NCI-H345 treated with DMSO at 0.1 percent for 48 hours (cell line): Measurements from ENCODE around the gene KIF20B.
"Not testable (repeated sequence)": the region's sequence is repeated elsewhere in the genome, so short reads cannot be mapped to it uniquely, and the experiment has no call there.

Experiments used
- DNase-seq: peaks from one replicate; lab custom pipeline; 2025; ENCODE audit not compliant: unreplicated experiment; lab: John Stamatoyannopoulos, UW

The KIF20B gene

DNA sequence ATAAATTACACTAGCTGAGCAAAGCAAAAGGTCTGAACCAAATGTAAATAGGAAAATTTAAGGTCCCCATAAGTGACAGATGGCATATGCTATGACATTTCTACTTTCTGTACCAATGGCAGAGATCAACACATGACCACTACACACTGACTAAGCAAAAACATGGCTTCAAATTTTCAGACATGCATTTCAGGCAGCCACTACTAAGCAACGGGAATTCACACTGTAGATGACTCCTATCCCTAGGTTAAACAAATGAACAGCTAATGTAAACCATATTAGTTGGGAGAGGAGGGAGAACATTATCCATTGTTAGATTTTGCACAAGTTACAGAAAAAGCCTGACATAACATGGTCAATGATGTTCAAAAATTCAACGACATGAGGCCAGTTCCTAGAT lies 11.4 kb upstream of the KIF20B start:
- no peak for DNase-seq

DNA sequence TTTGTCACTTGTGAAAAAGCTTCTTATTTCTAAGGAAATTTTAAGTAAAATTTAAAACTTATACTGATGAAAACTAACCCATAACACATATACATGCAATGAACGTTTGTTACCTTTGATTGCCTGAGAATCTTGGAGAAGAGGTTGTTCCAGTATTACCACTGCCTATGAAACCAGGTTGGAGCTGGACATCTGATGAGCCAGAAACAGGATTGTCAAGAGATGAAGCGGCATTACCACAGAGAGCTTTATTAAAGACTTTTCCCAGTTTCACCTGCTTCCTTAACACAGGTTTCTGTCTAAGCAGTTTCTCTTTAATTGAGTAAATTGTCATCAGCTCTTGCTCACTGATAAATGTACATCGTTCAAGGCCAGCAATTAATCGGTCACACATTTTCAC lies 9.0 kb upstream of the KIF20B start:
- DNase-seq, result no peak

DNA sequence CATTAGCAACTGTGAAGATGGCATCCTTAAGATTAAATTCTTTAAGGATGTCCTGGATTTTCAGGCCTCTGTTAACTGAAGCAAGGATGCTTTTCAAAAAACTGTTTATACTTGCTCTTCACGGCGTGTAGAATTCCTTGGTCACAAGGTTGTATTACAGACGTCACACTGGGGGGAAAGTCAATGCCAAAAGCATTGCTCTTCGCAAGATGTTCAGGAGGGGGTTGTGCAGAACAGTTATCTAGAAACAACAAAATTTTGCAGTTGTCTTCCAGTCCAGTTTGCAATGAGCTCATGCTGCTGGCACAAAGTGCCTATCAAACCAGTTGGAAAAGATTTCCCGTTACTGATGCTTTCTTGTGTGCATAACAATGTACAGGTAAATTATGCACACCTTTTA lies 8.2 kb upstream of the KIF20B start:
- DNase-seq, result no peak

DNA sequence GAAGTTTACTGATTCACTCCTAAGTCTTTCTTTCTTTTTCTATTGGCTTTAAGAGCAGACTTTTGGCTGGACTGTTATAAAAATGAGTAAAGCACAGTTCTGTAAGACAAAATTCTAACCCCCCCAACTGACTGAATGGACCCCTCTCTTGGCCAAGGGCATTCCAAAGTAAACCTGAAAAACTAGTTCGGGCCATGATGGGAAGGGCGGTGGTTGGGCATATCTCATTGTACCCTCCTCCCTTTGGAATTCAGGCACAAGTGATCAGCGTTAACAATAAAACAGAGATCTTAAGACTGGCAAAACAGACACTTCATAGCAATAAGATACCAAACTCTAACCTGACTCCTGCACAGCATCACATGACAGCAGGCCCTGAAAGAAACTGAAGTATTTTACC lies 6.1 kb upstream of the KIF20B start:
- DNase-seq, result no peak

DNA sequence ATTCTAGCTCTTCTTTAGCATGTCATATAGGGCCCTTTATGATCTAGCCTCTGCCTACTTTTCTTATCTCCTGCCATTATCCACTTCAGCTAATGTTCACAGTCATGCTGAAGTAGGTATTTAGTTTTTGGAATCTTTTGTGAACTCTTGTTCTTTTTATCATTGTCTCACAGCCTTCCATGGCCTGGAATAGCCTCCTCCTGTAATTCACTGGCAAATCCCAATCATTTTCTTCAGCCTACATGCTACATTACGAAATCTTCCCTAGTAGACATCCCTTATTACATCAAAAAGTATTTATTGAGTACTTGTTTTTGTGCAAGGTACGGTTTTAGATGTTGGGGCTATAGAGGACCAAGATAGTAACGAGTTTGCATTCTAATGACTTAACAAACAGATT lies 3.4 kb upstream of the KIF20B start:
- no peak for DNase-seq

DNA sequence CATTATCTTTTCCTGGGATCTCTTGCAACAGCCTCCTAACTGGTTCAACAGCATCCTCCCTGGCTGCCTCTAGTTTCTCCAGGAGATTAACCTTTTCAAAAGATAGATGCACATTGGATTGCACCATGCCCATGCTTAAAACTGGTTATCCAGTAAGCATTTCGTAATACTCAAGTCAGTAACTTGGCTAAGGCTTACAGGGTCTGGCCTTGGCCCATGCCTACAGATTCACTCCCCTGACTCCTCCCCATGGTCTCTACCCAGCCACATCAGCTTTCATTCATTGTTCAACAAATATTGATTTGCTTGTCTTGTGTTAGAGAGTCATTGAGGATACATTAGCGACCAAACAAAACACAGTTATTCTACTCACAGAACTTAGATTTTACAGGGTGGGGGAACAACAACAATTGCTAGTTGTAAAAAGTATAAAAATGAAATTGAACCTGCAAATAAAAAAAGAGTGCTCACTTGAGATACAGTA lies 1.8 kb upstream of the KIF20B start:
- DNase-seq, result no peak

DNA sequence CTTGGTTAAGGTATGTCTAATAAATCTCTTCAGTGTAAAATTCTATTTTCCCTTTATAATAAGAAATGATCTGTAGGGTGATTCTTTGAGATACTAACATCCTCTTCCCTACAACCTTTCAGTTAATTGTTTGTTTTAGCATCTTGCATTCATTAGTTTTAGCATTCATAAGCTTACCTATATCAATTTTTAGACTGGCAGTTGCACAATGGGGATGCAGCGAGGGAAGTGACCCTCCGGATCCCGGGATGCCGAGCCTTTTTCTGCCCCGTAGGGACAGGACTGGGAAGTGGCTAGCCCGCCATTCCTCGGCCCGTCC lies 508 bp upstream of the KIF20B start:
- no peak for DNase-seq

DNA sequence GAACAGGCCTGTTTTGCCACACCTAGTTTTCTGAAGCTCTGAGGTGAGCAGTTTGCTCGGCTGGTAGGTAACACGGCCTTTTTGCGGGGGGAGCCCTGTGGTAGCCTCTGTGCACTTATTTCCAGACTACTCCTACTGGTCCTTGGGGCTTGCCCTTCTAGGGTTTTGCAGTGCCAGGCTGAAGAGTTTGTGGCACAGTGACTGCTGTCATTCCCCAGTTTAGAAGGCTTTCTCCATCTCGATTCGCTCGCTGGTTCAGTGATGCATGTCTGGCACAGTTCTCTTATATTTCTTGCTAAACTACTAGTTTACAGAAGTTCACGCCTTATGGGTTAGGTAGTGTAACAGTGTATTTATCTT lies 711 bp downstream of the KIF20B start:
- DNase-seq, result no peak

DNA sequence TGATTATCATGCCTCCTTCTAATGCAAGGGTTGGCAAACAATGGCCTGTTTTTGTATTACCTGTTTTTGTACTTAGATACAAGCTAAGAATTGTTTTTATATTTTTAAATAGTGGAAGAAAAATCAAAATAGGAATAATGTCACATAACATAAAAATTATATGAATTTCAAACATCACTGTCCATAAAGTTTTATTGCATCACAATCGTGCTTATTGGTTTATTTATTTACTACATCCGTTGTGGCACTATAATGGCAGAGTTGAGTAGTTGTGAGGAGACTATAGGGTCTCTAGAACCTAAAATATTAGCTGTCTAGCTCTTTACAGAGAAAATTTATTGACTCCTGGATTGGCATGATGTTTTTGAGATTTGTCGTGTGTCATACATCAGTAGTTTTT lies 4.1 kb downstream of the KIF20B start:
- DNase-seq, result no peak

DNA sequence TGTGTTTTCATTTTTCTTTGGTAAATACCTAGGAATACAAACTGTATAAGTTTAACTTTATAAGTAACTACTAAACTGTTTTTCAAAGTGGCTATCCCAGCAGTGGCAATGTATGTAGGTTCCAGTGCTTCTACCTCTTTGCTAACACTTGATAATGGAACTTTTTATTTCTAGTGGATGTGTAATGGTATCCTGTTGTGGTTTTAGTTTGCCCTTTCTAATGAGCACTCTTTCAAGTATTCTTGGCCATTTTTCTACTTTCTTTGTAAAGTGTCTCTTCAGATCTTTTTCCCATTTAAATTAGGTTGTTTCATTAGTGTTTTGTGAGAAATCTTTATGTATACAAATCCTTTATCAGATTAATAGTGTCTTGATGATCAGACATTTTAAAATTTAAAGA lies 4.6 kb downstream of the KIF20B start:
- no peak for DNase-seq

DNA sequence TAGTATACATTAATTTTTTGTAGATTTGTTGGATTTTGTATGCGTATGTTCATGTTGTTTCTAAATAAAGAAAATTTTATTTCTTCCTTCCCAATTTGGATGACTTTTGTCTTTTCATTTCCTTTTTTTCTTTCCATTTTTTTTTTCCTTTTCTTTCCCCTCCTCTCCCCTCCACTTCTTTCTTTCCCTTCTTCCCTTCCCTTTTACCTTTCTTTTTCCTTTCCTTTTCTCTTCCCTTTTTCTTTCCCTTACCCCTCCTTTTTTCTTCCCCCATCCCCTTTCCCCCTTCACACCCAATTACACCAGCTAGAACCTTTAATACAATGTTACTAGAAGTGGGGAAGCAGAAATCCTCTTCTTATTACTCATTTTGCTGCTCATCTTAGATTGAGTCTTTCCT lies 6.0 kb downstream of the KIF20B start:
- no peak for DNase-seq

DNA sequence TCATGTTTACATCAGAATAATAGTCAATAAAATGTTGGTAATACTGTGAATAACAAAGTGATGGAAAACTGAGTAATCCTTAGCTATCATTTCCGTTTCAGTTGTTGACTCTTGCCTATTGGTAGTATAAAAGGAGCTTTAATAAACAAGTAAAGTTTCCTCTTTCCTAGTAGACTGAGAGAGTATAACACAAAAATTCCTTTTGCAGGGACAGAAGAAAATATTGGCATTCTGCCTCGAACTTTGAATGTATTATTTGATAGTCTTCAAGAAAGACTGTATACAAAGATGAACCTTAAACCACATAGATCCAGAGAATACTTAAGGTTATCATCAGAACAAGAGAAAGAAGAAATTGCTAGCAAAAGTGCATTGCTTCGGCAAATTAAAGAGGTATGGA lies 9.4 kb downstream of the KIF20B start:
- no peak for DNase-seq

DNA sequence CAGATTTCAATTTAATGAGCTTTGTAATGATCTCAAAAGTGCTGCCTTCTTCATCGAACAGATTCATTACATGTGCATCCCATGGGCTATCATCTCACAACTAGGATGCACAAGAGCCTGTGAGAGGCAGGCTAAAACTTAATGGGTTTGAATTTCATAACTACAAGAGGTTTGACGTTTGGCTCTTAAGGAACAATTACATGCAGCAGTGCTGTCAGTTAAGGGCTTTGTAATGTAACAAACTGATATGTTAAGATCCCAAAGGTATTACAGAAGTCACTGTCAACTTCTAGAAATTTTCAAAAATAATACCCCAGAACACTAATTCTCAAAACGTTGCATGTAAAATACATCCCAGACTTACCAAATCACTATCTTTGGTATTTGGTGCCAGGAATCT lies 33.2 kb downstream of the KIF20B start:
- DNase-seq, result no peak

DNA sequence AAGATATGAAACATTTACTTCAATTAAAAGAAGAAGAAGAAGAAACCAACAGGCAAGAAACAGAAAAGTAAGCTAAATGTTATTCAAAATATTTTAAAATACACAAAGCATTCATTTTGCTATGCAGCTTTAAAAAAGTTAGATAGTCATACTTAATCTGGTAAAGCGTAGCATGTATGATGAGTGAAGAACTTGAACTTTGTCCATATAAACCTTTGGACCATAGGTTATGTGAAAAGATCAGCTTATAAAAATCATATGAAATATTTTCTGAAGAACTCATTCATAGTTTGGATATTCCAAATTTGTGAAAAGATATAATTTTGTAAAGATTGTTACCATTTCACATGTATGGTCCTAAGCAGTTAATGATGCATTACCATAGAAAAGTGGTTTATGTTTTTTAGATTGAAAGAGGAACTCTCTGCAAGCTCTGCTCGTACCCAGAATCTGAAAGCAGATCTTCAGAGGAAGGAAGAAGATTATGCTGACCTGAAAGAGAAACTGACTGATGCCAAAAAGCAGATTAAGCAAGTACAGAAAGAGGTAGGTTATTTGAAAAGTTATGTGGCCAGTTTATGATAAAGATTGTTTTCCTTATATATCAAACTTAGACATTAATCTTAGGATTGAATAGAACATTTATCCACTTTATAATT lies 37.3 kb downstream of the KIF20B start:
- no peak for DNase-seq

DNA sequence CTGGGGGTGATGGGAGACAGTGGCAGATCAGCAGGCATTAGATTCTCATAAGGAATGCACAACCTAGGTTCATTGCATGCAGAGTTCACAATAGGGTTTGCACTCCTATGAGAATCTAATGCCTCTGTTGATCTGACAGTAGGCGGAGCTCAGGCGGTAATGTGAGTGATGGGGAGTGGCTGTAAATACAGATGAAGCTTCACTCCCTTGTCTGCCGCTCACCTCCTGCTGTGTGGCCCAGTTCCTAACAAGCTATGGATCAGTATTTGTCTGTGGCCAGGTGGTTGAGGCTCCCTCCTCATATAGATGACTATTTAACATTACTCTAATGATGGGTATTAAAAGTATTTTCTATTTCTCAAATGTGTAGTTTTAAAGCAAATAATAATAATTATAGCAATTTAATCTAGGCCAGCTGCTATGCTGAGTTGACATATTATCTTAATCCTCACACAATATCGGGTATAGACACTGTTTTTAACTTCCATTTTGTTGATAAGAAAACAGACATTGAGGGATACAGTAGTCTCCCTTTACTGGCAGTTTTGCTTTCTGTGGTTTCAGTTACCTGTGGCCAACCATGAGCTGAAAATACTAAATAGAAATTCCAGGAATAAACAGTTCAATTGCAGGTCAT lies 39.9 kb downstream of the KIF20B start:
- DNase-seq, result no peak

DNA sequence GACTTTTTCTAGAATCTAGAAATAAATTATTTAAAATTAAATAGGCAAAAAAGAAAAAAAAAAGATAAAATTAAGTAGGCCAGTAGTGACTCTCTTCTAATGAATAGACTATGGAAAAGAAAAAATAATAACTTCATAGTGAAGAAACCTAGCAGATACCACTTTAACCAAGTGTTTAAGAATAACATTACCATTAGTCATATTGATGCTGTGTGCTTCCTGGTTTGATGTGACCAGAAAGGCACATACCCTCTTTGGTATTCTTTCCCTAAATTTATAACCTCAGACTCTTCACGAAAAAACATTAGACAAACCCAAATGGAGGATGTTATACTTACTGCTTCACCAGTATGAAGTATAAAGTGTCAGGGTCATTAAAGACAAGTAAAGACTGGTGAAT lies 42.6 kb downstream of the KIF20B start:
- DNase-seq, result no peak

DNA sequence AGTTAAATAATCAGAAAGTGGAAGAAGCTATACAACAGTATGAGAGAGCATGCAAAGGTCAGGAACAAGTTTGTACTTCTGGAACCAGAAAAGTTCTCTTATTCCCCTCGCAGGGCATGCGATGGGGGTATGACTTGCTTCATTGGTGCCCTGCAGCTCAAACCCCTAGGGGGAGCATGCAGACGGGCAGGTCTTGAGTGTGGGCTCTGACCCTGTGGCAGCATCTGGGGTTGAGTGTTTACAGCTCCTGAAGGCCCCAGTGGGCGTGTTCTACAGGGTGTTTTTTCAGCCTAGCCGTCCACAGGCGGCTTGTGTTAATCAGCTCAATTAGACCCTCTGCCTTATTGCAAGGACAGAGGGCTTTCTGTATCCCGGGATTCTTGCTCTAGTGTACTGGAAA lies 44.5 kb downstream of the KIF20B start:
- no peak for DNase-seq

DNA sequence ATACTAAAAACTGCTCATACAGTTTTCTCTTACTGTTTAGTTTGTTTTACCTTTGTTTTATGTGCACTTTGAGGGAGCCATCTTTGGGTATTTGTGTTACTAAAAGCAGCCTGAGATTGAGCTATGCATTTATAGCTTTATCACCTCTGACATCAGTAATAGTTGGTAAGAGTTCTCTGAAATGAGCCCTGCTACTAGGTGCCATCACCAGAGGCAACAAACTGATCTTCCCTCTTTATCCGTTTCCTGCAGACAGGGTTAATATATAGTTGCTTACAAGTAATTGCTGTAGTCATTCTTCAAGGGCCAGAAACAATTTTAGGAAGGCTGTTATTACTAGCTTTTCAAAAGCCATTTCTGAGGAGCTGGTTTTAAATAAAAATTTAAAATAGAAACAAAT lies 49.1 kb downstream of the KIF20B start:
- no peak for DNase-seq

DNA sequence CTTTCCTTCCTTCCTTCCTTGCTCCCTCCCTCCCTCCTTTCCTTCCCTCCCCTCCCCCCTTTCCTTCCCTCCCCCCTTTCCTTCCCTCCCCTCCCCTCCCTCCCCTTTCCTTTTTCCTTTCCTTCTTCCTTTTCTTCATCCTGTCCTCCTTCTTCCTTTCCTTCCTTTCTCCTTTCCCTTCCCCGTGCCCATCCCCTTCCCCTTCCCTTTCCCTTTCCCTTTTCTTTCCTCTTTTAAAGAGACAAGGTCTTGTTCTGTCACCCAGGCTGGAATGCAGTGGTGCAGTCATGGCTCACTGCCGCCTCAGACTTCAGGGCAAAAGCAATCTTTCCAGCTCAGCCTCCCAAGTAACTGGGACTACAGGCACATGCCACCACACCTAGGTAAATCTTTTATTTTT lies 54.0 kb downstream of the KIF20B start:
- no peak for DNase-seq

DNA sequence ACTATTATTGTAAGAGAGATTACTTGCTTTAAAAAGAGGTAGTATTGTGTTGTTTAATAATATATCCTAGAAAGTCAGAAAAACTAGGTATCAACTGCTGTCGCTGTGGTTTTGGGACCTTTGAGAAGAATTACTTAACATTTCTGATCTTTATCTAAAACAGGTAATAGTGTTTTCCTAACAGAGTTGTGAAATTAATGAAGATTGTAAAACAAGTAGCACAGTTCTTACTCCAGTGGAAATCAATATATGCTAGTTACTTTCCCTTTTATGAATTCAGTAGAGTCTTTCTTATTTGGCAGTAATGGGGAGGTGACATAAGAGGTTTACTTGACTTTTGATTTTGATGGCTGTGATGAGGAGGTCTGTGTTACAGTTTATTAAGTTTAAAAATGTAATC lies 58.1 kb downstream of the KIF20B start:
- DNase-seq, result no peak

DNA sequence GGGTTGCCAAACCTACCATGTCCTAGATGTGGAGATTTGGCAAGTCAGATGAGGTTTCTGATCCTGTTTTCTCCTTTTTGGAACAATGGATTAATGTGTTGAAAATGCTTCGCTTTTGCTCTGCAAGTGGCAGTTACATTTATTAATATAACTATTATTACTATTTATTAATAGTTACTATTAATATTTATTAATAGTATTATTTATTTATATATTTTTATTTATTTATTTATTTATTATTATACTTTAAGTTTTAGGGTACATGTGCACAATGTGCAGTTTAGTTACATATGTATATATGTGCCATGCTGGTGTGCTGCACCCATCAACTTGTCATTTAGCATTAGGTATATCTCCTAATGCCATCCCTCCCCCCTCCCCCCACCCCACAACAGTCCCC lies 62.3 kb downstream of the KIF20B start:
- not testable (repeated sequence) for DNase-seq

DNA sequence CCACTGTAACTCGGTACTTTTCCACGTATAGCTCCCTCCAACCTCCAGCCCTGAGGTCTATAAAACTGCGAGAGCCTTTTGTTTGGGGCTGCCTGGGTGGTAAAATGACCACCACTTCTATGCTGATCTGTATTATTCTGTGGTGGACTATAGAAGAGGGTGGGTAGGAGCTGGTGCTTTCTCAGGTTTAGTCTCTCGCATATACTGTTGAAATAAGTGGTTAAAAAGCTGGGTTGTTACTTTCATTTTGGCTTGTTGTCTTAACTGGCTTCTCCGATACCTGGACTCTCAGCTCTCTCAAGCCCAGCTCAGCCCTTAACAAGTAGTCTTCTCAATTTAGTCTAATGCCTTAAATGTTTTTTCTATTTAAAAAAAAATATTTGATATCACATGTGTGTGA lies 70.3 kb downstream of the KIF20B start:
- DNase-seq, result no peak

DNA sequence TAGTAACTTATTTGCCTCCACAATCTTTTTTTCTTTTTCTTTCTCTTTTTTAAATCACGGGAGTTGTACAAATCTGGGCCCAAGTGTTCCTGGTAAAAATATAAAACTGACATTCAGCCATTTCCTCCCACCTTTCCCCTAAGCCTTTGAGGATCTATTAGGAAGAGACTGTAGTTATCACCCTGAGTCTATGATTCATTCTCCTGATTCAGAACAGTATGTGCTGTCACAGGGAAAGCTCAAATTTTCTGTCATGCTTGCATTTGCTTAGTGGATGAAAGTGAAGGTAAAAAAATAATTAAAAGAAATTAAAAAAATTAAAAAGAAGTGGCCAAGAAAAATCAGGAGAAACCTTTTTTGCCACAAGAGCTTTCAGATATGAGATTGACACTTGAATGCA lies 71.7 kb downstream of the KIF20B start:
- no peak for DNase-seq
